NCI-H2196 treated with DMSO at 0.1 percent for 48 hours (cell line): ENCODE data around the gene SNTN.

Experiments
- DNase-seq: peaks from one replicate; lab custom pipeline; 2025; ENCODE audit not compliant: unreplicated experiment; lab: John Stamatoyannopoulos, UW

SNTN gene

GRCh38 chr3:63673111-63673510, 20.6 kb downstream of the SNTN start:
- no peak for DNase-seq

- DNase-seq, result no peak
Observed at GRCh38 chr3:63674586-63674985, 22.1 kb downstream of the SNTN start.

GRCh38 chr3:63679186-63679585, 26.7 kb downstream of the SNTN start:
- DNase-seq, result no peak

- DNase-seq, result no peak
Observed at GRCh38 chr3:63684081-63684480, 31.6 kb downstream of the SNTN start.

- no peak for DNase-seq
Observed at GRCh38 chr3:63685340-63685739, 32.9 kb downstream of the SNTN start.

GRCh38 chr3:63687278-63688225, 35.1 kb downstream of the SNTN start:
- DNase-seq, result no peak

- no peak for DNase-seq
Observed at GRCh38 chr3:63689285-63689684, 36.8 kb downstream of the SNTN start.

- DNase-seq, result no peak
Observed at GRCh38 chr3:63693351-63693750, 40.9 kb downstream of the SNTN start.

- DNase-seq, result no peak
Observed at GRCh38 chr3:63705092-63705645, 52.7 kb downstream of the SNTN start.

- no peak for DNase-seq
Observed at GRCh38 chr3:63706321-63707085, 54.0 kb downstream of the SNTN start.

GRCh38 chr3:63707731-63708130, 55.3 kb downstream of the SNTN start:
- no peak for DNase-seq

- DNase-seq, result no peak
Observed at GRCh38 chr3:63709576-63709975, 57.1 kb downstream of the SNTN start.
